ENCODE results near the gene TNFSF15. TPM values are rescaled to one million over a fixed set of nuclear protein-coding genes. Genes with fewer than 3 reads are reported as not detected.

TNFSF15 gene
- total and polyA plus RNA-seq, 2 experiments from 2014 or later = 0.06 to 0.07 TPM

GRCh38 chr9:114737847-114738246, 68.0 kb downstream of the TNFSF15 start:
- Mint-ChIP-seq H3K4me3 (no peak overlapping the region), H3K36me3 (ENCODE audit: low read depth) (no peaks in the 10 kb centered on the region), H3K4me1 (no peaks in the 10 kb centered on the region), H3K27me3 (ENCODE audit: insufficient read depth, low read depth, poor library complexity) (peaks cover 2% of the 10 kb centered on the region), H3K9me3 (no peaks in the 10 kb centered on the region; the same call in 2 of the 3 replicates), H3K27ac (no peak overlapping the region)
- Histone ChIP-seq H3K4me1 (ENCODE audit: insufficient read depth) (no peaks in the 10 kb centered on the region), H3K36me3 (ENCODE audit: insufficient read depth) (no peaks in the 10 kb centered on the region), H2AFZ (no peak overlapping the region), H3K79me2 (replicated peaks; ENCODE audit: insufficient read depth) (no peaks in the 10 kb centered on the region), H3K27me3 (ENCODE audit: insufficient read depth) (no peaks in the 10 kb centered on the region), H3K4me2 (no peak overlapping the region), H3K27ac (ENCODE audit: low read depth) (no peak overlapping the region), H3F3A (replicated peaks; ENCODE audit: low read depth) (no peaks in the 10 kb centered on the region), H3K4me3 (no peak overlapping the region), H3K9me2 (ENCODE audit: insufficient read depth) (0 out of 2 replicates have a peak, but pooled peaks cover 3% of the 10 kb centered on the region), H4K20me1 (replicated peaks; ENCODE audit: insufficient read depth) (no peaks in the 10 kb centered on the region)
- ATAC-seq = no peak
- DNase-seq (ENCODE audit: low spot score) = no peak
- no peak for TF ChIP-seq EZH2phosphoT487 (IDR thresholded peaks at IDR 0.05; ENCODE audit: unreplicated experiment)

- Mint-ChIP-seq H3K27ac (no peak overlapping the region), H3K4me3 (no peak overlapping the region), H3K9me3 (no peaks in the 10 kb centered on the region; the same call in 2 of the 3 replicates), H3K36me3 (ENCODE audit: low read depth) (no peaks in the 10 kb centered on the region), H3K4me1 (no peaks in the 10 kb centered on the region), H3K27me3 (ENCODE audit: insufficient read depth, low read depth, poor library complexity) (peaks cover 2% of the 10 kb centered on the region)
- TF ChIP-seq ZNF331 (CRISPR knock-in tag; IDR thresholded peaks at IDR 0.05; ENCODE audit: low read depth) (no peak), ETS1 (IDR thresholded peaks at IDR 0.05) (no peak), EZH2 (IDR thresholded peaks at IDR 0.05; ENCODE audit: low read depth, unreplicated experiment) (no peak), ZNF114 (CRISPR knock-in tag; IDR thresholded peaks at IDR 0.05) (no peak), JUNB (IDR thresholded peaks at IDR 0.05; ENCODE audit: unreplicated experiment) (no peak), EZH2phosphoT487 (IDR thresholded peaks at IDR 0.05; ENCODE audit: unreplicated experiment) (no peak), POLR2AphosphoS5 (IDR thresholded peaks at IDR 0.05; ENCODE audit: low read depth) (no peak), STAT1 (IDR thresholded peaks at IDR 0.05; ENCODE audit: unreplicated experiment) (no peak), ZNF462 (CRISPR knock-in tag; IDR thresholded peaks at IDR 0.05) (no peak), NANOG (IDR thresholded peaks at IDR 0.05; ENCODE audit: borderline replicate concordance) (no peak), CREB1 (CRISPR knock-in tag; IDR thresholded peaks at IDR 0.05; ENCODE audit: low read depth) (no peak), REST (IDR thresholded peaks at IDR 0.05; ENCODE audit: unreplicated experiment) (no peak)
- Histone ChIP-seq H3K27me3 (ENCODE audit: insufficient read depth) (no peaks in the 10 kb centered on the region), H3K9me2 (ENCODE audit: insufficient read depth) (no peaks in the 10 kb centered on the region), H3K4me3 (no peak overlapping the region), H3K4me1 (ENCODE audit: insufficient read depth) (no peaks in the 10 kb centered on the region), H3K27ac (ENCODE audit: low read depth) (no peak overlapping the region), H2AFZ (no peak overlapping the region), H3K4me2 (no peak overlapping the region), H4K20me1 (replicated peaks; ENCODE audit: insufficient read depth) (no peaks in the 10 kb centered on the region), H3F3A (replicated peaks; ENCODE audit: low read depth) (no peaks in the 10 kb centered on the region), H3K79me2 (replicated peaks; ENCODE audit: insufficient read depth) (no peaks in the 10 kb centered on the region), H3K36me3 (ENCODE audit: insufficient read depth) (no peaks in the 10 kb centered on the region)
- DNase-seq (ENCODE audit: low spot score) (peak; percentile 6), ATAC-seq (peak; percentile 34; the same call in 2 of the 3 replicates)
Measured at GRCh38 chr9:114737118-114737517, 68.7 kb downstream of the TNFSF15 start.

Data from GM23338 (cell line).